NCI-H146 treated with DMSO at 0.1 percent for 48 hours (cell line): ENCODE results near the gene ATP11A.
"Not testable (repeated sequence)": the region's sequence is repeated elsewhere in the genome, so short reads cannot be mapped to it uniquely, and the experiment has no call there.

Experiments used
- DNase-seq: peaks from one replicate; lab custom pipeline; 2025; ENCODE audit not compliant: unreplicated experiment; lab: John Stamatoyannopoulos, UW

ATP11A gene

DNA sequence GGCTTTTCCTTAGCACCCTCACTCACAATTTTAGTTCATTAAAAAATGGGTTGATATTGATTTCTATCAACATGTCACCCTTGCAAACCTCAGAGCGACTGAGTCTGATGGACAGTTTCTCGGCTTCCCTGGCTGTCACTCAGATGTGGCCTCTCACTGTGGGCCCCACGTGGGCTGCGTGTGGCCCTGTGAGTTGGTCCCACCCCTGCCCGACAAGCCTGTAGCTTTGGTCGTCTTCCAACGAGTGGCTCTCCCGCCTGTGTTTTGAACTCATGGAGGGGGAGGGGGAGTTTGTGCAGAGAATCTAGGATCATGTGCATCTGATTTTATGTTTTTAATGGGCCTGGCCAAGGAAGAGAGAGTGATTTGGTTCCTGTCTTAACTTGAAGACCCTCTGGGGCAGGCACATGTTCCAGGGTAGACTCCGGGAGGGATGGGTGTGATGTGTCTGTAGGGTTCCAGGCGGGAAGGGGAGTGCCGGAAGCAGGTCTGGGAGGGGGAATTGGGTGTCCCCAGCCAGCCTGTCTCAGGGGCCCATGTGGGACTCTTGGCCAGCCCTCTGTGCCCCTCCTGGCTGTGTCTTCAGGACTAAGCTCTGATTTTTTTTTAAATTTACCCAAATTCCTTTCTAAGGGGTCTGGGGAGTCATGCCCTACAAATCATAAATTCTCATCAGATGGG is 18.9 kb downstream of the ATP11A start:
- no peak for DNase-seq

DNA sequence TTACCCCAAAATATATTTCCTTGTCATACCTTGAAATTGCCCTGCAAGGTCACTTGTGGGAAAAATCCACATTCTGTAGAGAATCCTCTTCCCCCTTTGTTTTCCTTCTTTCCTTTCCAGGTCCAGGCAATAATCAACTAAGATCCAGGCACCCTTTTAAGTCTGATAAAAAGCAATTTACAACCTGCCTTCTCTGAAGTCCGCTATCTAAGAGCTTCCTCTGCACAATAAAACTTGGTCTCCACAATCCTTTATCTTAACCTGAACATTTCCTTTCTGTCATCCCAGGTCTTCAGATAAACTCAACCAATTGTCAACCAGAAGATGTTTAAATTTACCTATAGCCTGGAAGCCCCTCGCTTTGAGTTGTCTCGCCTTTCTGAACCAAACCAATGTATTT is 19.5 kb downstream of the ATP11A start:
- not testable (repeated sequence) for DNase-seq

DNA sequence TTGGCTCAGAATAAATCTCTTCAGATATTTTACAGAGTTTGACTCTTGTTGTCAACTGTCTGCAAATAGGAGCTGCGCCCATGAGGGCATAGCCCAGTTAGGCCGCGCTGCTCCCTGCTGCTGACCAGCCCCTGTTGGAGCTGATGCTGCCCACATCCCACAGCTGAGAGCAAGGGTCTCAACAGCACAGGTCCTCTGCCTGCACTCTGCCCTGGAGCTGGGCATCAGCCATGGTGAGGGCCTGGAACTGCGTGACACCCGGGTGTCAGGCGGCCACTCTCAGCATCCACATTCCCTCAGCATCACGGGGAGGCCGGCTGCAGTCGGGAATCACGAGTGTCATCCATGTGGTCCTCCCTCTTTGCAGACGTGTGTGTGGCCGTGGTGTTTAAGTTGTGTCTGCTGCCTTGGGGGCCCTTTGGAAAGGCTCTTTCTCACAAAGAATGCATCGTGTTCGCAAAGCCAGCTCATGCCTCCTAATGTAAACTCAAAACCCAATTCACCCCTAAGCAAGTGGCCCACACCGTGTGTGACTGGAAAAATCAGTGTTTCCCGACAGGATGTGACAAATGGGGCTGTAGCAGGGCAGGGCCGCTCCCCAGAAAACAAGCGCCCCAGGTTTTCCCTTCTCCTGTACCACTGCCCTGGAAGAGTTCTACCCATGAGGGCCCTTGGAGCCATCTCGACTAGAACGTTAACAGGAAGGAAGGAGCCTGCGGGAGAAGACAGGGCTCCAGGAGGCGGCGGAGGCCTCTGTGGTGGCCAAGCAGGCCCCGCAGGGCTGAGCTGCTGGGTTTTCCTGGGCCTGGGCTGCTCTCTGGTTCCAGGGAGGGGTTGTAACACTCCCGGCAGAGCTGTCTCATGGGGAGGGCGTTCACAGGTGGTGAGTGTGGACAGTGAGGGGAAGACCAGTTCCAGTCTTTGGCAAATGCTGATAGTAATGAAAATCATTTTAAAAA is 20.3 kb downstream of the ATP11A start:
- no peak for DNase-seq

DNA sequence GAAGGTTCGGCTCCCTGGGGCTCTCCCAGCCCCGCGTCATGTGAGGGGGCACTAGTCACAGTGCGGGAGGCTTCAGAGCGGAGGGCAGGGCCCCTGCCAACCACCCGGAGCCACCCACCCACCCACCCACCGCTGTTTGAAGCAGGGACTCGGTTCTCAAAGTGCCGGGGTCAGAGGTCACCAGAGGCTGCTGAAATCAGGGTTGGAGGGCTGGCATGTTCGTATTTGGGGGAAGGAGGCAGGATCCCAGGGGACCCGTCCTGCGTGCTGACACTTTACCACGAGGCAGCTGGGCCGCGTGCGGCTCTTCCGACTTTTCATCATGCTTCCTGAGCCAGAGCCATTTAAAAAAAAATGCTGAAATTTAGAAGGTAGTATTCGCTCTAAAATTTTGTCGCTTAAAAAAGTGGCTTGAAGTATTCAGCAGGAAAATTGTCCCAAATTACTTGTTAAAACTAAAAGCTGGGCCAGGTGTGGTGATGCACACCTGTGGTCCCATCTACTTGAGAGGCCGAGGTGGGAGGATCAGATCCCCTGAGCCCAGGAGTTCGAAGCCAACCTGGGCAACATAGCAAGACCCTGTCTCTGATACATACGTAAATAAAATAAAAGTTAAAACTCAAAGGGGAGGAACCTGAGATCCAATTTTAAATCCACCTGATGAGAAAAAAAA is 21.2 kb downstream of the ATP11A start:
- no peak for DNase-seq

DNA sequence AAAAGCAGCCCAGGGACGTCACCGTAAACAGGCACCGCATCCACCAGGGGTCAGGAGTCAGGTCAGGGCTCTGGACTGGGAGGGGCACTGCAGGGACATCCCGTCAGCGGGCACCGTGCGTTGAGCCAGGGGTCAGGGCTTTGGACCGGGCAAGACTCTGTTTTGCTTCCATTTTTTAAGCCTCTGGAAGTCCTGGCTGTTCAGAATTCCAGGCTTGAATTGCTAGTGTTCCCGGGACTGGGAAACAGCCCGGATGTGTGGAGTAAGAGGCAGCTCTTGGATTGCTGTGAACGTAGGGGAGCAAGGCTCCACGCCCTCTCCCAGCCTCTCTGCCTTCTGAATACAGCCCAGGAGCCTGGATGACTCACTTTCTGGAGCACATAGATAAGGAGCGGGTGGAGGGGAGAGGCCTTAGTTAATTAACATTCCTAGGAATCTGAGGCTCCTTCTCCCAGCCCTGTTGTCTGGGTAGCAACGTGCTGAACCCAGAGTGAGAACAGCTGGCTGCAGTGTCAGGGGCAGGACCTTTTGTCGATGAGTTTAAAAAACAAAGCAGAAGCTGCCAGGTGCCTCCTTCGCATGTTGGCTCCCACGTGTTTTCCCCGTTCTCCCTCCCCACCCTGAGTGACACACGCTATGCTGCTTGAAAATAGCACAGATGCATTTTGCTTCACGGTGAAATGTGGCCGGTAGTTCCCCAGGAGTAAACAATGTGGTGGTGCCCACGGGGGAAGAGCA is 21.9 kb downstream of the ATP11A start:
- DNase-seq, result peak; percentile 33

DNA sequence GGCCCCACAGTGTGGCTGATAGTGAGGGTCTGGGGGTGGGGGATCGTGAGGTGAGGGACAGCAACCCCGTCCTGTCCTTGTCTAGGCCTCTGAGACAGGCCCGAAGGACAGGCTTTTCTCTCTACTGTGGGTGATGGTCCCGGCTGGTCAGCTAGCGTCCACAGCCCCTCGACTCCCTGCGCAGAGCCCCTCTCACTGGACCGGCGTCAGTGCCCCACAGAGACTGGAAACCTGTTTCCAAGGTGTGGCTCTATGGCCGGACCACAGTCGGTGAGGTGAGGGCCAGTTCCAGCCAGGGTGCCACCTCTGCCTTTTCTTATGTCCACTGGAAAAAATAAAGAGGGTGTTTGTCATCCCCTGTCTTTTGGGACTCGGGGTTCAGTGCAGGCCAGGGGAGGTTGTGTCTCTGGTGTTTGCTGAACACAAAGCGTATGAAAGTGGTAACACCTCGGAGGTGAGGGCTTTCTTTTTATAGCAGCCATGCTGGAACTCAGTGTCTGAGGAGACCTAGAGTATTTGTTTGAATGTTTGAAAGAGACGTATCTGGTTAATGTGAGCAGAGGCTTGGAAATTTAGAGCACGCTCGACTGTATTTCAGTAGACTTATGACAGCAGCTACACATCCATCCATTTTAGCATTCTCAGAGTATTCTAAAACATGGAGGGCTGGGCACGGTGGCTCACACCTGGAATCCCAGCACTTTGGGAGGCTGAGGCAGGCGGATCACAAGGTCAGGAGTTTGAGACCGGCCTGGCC is 22.8 kb downstream of the ATP11A start:
- DNase-seq, result no peak

DNA sequence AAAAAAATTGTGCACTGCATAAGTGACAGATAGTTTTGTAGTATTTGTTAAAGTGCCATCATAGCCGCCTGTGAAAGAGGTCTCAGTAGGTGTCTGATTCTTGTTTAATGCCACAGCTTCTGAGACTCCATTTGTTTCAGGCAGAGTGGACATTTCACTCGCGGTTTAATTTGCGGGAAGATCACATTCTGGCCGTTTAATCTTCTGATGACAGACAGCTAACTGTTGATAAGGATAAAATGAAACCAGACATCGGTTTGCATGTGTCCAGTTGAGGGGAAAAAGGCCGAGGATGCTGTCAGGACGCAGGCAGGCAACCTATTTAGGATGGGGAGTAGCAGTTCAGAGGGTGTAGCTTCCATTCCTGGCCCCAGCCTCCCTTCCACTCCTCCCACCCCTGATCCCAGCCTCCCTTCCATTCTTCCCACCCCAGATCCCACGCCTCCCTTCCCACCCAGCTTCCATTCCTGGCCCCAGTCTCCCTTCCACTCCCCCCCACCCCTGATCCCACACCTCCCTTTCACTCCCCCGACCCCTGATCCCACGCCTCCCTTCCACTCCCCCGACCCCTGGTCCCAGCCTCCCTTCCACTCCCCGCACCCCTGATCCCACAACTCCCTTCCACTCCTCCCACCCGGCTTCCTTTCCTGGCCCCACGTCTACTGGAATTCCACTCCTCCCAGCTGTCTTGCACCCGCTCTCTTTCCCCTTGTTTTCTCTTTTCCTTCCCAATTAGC is 23.8 kb downstream of the ATP11A start:
- DNase-seq, result no peak

DNA sequence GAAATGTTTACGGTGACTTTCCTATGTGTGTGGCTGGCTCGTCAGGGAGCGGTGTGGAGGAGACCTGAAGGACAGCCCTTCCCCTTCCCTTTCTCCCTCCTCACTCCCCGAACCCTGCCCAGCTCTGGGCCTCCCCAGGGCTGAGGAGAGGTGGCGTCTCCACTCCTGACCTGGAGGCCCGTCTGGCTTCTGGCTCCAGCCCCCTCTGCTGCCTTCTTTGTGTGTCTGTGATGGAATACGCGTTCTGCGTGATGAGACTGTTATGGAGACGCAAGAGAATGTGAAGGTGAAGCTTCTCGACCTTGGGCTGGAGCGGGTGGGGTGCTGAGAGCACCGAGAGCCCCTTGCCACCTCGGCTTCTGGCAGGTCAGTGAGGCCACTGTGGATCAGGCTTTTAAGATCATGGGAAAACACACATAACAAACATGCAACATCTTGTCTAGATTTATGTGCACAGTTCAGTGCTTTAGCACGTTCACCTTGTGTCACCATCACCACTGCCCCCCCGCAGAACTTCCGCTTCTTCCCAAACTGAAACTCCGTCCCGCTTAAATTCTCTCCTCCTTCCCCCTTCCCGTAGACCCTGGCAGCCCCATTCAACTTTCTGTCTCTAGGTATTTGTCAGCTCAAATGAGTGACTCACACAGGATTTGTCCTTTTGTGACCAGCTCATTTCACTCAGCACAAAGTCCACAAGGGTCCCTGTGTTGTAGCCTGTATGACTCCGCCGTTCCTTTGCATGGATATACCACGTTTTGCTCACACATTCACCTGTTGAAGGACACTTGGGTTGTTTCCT is 24.7 kb downstream of the ATP11A start:
- DNase-seq, result no peak

DNA sequence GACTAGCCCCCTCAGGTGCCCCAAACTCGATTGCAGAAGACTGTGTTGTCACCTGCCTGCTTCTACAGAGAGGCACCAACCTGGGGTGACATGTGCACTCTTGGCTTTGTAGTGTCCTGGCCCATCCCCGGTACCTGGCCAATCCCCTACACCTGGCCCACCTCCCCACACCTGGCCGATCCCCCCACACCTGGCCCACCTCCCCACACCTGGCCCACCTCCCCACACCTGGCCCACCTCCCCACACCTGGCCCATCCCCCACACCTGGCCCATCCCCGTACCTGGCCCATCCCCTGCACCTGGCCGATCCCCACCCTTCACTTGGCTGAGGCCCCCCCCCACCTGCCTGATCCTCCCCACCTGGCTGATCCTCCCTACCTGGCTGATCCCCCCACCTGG is 25.4 kb downstream of the ATP11A start:
- no peak for DNase-seq

DNA sequence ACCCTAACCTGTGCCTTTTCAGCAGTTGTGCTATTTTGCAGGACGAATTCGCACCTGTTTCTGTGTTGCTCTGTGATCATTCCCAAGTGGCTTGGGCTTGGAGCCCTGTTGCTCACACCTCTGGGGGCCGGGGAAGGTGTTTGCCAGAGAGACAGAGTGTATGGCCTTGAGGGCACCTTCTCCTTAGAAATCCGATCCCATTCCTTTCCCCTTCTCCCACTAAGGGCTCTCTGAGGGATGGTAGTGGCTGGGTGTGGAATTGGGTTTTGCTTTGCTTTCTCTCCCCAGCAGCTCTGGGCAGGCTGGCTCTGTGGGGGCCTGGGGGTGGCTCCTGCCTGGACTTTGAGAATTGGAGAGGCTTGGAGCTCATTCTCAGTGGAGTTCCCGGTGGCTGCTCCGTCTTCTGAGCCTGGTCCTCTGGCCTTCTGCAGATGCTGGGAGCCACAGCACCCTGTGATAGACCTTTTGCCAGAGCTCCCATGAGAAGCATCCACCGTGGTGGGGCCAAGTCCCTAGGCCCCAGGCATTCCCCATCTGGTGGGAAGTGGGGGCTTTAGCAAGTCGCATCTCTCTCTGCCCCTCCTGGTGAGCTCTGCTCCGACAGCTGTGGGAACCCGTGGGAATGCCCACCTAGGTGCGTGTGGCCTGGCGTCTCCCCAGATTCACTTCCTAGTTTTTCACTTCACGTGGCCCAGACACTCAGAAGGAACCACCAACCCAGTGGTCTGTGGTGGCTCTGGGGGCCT is 26.1 kb downstream of the ATP11A start:
- no peak for DNase-seq

DNA sequence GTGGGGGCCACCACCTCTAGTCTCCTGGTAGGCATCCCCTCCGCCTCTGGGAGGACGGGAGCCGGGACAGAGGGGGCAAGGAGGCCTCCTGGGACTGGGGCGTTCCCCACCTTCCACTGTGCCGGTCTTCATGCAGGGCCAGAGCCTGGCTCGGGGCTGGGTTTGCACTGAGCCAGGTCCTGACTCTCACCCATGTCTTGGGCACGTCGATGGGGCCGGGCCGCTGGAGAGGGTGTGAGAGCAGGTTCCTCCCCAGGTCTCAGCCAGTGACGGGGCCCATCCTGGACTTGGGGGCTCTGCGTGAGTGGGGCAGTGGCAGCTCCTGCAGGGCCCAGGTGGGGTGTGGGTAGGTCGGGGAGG is 26.6 kb downstream of the ATP11A start:
- no peak for DNase-seq

DNA sequence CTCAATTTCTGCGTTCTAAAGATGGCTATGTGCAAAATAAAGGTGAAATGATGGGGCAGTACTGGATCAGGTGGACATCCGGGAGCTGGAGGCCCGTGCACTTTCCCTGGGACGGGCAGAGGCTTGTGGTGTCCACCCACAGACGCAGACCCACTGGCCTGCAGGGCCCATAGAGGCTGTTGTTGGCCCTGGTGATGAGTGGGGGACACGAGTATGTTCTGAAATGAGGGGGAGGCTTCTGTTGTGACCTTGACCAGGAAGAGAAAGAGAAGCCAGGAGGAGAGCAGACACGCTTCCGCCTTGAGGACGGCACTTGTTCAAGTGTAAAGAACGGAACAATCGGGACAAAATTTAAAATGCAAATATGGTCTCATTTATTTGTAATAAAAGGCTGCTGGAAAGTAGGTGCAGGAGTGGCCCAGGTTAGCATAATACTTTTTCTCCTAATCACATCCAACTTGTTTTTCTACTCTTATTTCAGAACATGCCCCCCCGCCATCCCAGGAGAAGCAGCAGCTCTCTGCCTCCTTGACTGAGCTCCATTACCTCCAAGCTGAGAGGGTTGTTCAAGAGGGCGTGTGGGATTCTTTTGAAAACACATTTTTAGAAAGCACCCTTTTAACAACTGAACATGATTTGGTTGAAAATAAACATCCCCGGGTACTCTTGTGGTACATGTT is 27.1 kb downstream of the ATP11A start:
- no peak for DNase-seq

DNA sequence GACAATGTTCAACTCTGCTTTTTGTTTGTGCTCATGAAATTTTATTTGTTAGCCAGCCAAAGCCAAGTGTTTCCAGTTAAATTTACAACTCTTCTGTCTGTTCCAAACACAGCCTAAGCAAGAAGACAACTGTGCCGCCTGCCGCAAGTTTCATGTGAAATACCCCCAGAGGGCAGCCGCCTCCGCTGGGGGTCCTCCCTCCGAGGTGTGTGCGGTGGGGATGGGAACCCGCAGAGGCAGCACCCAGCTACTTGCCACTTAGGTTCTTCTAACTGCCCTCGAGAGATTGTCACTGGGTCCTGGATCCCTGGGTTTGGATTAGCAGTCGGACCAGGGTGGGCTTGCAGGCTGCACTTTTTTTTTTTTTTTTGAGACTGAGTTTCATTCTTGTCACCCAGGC is 28.5 kb downstream of the ATP11A start:
- DNase-seq, result no peak

DNA sequence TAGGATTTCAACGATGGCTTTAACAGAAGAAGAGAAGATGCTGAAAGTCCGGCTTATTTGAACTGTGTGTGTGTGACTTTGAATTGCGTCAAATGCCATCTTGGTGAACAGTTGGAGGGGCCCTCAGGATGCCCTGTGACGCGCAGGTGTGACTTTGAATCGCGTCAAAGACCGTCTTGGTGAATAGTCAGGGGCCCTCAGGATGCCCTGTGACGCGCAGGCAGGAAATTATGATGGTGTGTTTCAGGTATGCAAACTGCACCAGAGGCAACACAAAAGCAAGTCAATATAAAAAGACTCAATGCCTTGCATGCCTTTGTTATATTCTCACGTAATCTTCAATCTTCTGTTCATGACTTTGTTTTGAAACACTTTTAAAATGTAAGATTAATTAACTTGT is 29.2 kb downstream of the ATP11A start:
- no peak for DNase-seq

DNA sequence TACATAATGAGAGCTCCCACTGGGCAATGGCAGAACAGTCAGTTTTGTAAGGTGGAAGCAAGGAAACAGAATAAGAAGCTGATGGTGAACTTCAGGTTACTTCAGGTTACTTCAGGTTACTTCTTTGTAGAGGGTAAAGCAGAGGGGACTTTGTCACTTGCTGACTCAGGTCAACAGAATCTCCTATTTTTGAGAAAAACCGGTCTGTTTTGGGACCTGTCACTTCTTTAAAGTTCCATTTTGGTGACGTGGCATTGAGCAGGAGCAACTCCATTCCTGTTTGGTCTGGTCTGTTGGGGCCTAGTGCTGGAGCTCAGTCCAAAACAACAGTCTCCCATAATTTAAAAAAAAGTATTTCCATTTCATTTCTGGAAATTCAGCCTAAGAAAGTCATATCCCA is 29.7 kb downstream of the ATP11A start:
- no peak for DNase-seq

DNA sequence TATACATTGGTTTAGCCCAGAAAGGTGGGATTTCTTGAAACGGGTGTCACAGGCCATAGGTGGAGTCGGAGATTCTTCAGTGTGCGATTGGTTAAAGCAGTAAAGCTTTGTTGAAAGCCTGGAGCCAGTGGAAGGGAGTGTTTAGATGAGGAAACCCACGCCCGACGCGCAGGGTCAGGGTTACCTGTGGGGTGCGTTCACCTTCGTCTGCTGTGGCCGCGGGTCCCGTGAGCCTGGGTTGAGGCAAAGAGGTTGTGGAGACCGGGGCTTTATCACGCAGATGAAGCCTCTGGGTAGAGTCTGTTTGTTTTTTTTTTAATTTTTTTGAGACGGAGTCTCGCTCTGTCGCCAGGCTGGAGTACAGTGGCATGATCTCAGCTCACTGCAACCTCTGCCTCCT is 30.4 kb downstream of the ATP11A start:
- DNase-seq, result no peak

DNA sequence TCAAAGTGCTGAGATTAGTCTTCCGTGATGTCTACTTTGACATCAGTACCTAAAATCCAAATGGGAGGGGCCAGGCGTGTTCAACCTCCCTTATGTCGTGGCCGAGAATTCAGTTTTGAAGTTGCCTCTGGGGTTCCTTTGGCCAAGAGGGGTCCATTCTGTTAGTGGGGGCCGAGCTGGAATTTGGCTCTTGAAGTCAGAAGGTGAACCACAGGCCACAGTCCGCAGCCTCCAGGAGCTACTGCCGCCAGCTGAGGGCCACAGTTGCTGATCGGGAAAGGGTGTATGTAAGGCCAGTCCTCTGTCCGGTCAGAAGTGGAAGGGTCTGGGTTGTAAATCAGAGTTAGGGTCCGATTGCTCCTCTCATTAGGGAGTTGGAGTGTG is 31.0 kb downstream of the ATP11A start:
- DNase-seq, result no peak
